ENCODE results near the gene KTN1.

KTN1 gene

GRCh38 chr14:55665067-55665675 lies 85.2 kb downstream of the KTN1 start:
- Mint-ChIP-seq H3K9me3 (no peaks in the 10 kb centered on the region), H3K36me3 (ENCODE audit: low read depth) (peaks cover 50% of the 10 kb centered on the region), H3K4me1 (no peaks in the 10 kb centered on the region), H3K27ac (no peak overlapping the region), H3K4me3 (no peak overlapping the region), H3K27me3 (ENCODE audit: low read depth) (no peaks in the 10 kb centered on the region)
- TF ChIP-seq CTCF (IDR thresholded peaks at IDR 0.05; ENCODE audit: unreplicated experiment in 3 of 3): no peak

GRCh38 chr14:55667801-55668200 lies 87.8 kb downstream of the KTN1 start:
- Mint-ChIP-seq H3K4me3 (no peak overlapping the region), H3K4me1 (no peaks in the 10 kb centered on the region), H3K36me3 (ENCODE audit: low read depth) (peaks cover 54% of the 10 kb centered on the region), H3K27me3 (ENCODE audit: low read depth) (no peaks in the 10 kb centered on the region), H3K9me3 (no peaks in the 10 kb centered on the region), H3K27ac (no peak overlapping the region)
- TF ChIP-seq CTCF (IDR thresholded peaks at IDR 0.05; ENCODE audit: unreplicated experiment in 3 of 3): no peak

GRCh38 chr14:55671641-55672040 lies 91.6 kb downstream of the KTN1 start:
- no peak overlapping the region for H3K4me3 Mint-ChIP-seq
- H3K27ac Mint-ChIP-seq: no peak overlapping the region
- no peak for TF ChIP-seq CTCF (IDR thresholded peaks at IDR 0.05; ENCODE audit: unreplicated experiment in 3 of 3)
- H3K27me3 Mint-ChIP-seq (ENCODE audit: low read depth): no peaks in the 10 kb centered on the region
- H3K4me1 Mint-ChIP-seq: no peaks in the 10 kb centered on the region
- peaks cover 60% of the 10 kb centered on the region for H3K36me3 Mint-ChIP-seq (ENCODE audit: low read depth)
- no peaks in the 10 kb centered on the region for H3K9me3 Mint-ChIP-seq

GRCh38 chr14:55673048-55673447 lies 93.0 kb downstream of the KTN1 start:
- peaks cover 57% of the 10 kb centered on the region for H3K36me3 Mint-ChIP-seq (ENCODE audit: low read depth)
- H3K9me3 Mint-ChIP-seq: no peaks in the 10 kb centered on the region
- no peak for TF ChIP-seq CTCF (IDR thresholded peaks at IDR 0.05; ENCODE audit: unreplicated experiment in 3 of 3)
- no peaks in the 10 kb centered on the region for H3K27me3 Mint-ChIP-seq (ENCODE audit: low read depth)
- no peak overlapping the region for H3K4me3 Mint-ChIP-seq
- no peaks in the 10 kb centered on the region for H3K4me1 Mint-ChIP-seq
- no peak overlapping the region for H3K27ac Mint-ChIP-seq

- H3K9me3 Mint-ChIP-seq: no peaks in the 10 kb centered on the region
- no peaks in the 10 kb centered on the region for H3K27me3 Mint-ChIP-seq (ENCODE audit: low read depth)
- H3K4me3 Mint-ChIP-seq: no peak overlapping the region
- no peak for TF ChIP-seq CTCF (IDR thresholded peaks at IDR 0.05; ENCODE audit: unreplicated experiment in 3 of 3)
- no peak overlapping the region for H3K27ac Mint-ChIP-seq
- no peaks in the 10 kb centered on the region for H3K4me1 Mint-ChIP-seq
- H3K36me3 Mint-ChIP-seq (ENCODE audit: low read depth): peaks cover 71% of the 10 kb centered on the region
Observed at GRCh38 chr14:55681096-55681495, 101.1 kb downstream of the KTN1 start.

- Mint-ChIP-seq H3K4me3 (no peak overlapping the region), H3K27me3 (ENCODE audit: low read depth) (no peaks in the 10 kb centered on the region), H3K9me3 (no peaks in the 10 kb centered on the region), H3K4me1 (no peaks in the 10 kb centered on the region), H3K36me3 (ENCODE audit: low read depth) (peaks cover 72% of the 10 kb centered on the region), H3K27ac (no peak overlapping the region)
- no peak for TF ChIP-seq CTCF (IDR thresholded peaks at IDR 0.05; ENCODE audit: unreplicated experiment in 3 of 3)
Observed at GRCh38 chr14:55684956-55685584, 105.1 kb downstream of the KTN1 start.

Measured in nephron (organoid).